Measurements from ENCODE around the gene TMOD1. TPM values are rescaled to one million over a fixed set of nuclear protein-coding genes. Genes with fewer than 3 reads are reported as not detected.

The TMOD1 gene
- total RNA-seq, 1 experiment from 2014 or later = 1.0 TPM

DNA sequence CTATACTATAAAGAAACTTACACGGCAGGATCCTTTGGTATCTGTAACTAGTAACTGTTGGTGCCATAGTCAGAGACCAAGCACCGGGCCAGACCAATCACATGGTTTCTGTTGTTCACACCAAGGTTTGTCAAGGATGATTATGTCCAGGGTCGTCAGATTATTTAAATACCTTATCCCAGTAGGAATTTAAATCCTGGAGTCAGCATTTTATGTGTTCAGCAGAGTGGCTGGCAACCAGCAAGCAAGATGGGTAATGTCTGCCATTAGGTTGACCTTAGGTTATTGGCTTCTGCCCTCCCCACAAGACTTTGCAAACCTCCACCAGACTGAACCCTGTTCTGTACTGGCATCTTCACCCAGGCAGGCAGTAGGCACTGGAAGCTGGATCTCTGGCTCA lies 39.3 kb upstream of the TMOD1 start (continued):
- TF ChIP-seq, protein P1, sequence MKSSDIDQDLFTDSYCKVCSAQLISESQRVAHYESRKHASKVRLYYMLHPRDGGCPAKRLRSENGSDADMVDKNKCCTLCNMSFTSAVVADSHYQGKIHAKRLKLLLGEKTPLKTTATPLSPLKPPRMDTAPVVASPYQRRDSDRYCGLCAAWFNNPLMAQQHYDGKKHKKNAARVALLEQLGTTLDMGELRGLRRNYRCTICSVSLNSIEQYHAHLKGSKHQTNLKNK (CRISPR knock-in tag; IDR thresholded peaks at IDR 0.05) = no peak

DNA sequence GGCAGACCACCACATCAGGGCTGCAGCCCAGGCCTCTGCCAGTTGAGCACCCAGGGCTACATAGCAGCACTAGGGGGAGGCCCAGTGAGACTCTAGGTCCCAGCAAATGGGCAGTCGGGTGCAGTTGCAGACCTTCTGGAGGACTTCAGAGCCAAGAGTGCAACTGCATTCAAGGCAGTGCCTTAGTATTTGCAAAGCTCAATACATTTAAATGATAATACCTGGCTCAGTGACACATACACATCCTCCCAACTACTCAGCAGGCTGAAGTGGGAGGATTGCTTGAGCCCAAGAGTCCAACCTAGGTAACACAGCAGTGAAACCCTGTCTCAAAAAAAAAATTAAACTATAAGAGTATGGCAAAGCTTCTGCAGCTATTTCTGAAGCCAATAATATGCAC lies 38.6 kb upstream of the TMOD1 start:
- no peak for DNase-seq (ENCODE audit: low spot score)
- TF ChIP-seq, protein P2, sequence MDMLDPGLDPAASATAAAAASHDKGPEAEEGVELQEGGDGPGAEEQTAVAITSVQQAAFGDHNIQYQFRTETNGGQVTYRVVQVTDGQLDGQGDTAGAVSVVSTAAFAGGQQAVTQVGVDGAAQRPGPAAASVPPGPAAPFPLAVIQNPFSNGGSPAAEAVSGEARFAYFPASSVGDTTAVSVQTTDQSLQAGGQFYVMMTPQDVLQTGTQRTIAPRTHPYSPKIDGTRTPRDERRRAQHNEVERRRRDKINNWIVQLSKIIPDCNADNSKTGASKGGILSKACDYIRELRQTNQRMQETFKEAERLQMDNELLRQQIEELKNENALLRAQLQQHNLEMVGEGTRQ (CRISPR knock-in tag; IDR thresholded peaks at IDR 0.05) = no peak
- TF ChIP-seq, protein P3, sequence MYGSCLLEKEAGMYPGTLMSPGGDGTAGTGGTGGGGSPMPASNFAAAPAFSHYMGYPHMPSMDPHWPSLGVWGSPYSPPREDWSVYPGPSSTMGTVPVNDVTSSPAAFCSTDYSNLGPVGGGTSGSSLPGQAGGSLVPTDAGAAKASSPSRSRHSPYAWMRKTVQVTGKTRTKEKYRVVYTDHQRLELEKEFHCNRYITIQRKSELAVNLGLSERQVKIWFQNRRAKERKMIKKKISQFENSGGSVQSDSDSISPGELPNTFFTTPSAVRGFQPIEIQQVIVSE (CRISPR knock-in tag; IDR thresholded peaks at IDR 0.05; ENCODE audit: borderline replicate concordance) = no peak
- TF ChIP-seq, protein P4, sequence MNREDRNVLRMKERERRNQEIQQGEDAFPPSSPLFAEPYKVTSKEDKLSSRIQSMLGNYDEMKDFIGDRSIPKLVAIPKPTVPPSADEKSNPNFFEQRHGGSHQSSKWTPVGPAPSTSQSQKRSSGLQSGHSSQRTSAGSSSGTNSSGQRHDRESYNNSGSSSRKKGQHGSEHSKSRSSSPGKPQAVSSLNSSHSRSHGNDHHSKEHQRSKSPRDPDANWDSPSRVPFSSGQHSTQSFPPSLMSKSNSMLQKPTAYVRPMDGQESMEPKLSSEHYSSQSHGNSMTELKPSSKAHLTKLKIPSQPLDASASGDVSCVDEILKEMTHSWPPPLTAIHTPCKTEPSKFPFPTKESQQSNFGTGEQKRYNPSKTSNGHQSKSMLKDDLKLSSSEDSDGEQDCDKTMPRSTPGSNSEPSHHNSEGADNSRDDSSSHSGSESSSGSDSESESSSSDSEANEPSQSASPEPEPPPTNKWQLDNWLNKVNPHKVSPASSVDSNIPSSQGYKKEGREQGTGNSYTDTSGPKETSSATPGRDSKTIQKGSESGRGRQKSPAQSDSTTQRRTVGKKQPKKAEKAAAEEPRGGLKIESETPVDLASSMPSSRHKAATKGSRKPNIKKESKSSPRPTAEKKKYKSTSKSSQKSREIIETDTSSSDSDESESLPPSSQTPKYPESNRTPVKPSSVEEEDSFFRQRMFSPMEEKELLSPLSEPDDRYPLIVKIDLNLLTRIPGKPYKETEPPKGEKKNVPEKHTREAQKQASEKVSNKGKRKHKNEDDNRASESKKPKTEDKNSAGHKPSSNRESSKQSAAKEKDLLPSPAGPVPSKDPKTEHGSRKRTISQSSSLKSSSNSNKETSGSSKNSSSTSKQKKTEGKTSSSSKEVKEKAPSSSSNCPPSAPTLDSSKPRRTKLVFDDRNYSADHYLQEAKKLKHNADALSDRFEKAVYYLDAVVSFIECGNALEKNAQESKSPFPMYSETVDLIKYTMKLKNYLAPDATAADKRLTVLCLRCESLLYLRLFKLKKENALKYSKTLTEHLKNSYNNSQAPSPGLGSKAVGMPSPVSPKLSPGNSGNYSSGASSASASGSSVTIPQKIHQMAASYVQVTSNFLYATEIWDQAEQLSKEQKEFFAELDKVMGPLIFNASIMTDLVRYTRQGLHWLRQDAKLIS (CRISPR knock-in tag; IDR thresholded peaks at IDR 0.05; ENCODE audit: borderline replicate concordance) = no peak
- TF ChIP-seq, protein P5, sequence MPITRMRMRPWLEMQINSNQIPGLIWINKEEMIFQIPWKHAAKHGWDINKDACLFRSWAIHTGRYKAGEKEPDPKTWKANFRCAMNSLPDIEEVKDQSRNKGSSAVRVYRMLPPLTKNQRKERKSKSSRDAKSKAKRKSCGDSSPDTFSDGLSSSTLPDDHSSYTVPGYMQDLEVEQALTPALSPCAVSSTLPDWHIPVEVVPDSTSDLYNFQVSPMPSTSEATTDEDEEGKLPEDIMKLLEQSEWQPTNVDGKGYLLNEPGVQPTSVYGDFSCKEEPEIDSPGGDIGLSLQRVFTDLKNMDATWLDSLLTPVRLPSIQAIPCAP (CRISPR knock-in tag; IDR thresholded peaks at IDR 0.05) = no peak
- no peak for TF ChIP-seq SMAD3 (CRISPR knock-in tag; IDR thresholded peaks at IDR 0.05; ENCODE audit: borderline replicate concordance)
- no peak for TF ChIP-seq NFE2L1 (CRISPR knock-in tag; IDR thresholded peaks at IDR 0.05)
- TF ChIP-seq OVOL2 (CRISPR knock-in tag; IDR thresholded peaks at IDR 0.05; ENCODE audit: borderline replicate concordance) = no peak
- TF ChIP-seq FOXK1 (CRISPR knock-in tag; IDR thresholded peaks at IDR 0.05) = no peak
- TF ChIP-seq ATF1 (CRISPR knock-in tag; IDR thresholded peaks at IDR 0.05) = no peak
- TF ChIP-seq, protein P1 (CRISPR knock-in tag; IDR thresholded peaks at IDR 0.05) = no peak
- TF ChIP-seq, protein P6, sequence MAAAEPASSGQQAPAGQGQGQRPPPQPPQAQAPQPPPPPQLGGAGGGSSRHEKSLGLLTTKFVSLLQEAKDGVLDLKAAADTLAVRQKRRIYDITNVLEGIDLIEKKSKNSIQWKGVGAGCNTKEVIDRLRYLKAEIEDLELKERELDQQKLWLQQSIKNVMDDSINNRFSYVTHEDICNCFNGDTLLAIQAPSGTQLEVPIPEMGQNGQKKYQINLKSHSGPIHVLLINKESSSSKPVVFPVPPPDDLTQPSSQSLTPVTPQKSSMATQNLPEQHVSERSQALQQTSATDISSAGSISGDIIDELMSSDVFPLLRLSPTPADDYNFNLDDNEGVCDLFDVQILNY (CRISPR knock-in tag; IDR thresholded peaks at IDR 0.05) = no peak
- no peak for TF ChIP-seq EMX1 (CRISPR knock-in tag; IDR thresholded peaks at IDR 0.05)
- TF ChIP-seq ZNF416 (CRISPR knock-in tag; IDR thresholded peaks at IDR 0.05) = no peak
- Mint-ChIP-seq H3K27me3 (ENCODE audit: low read depth) (no peaks in the 10 kb centered on the region), H3K4me3 (no peak overlapping the region), H3K4me1 (peaks cover 7% of the 10 kb centered on the region), H3K9me3 (no peaks in the 10 kb centered on the region), H3K36me3 (no peaks in the 10 kb centered on the region), H3K27ac (no peak overlapping the region)
- CTCF ChIA-PET = interaction anchor here (0.6 to 3.2 kb wide), 7 partner anchors 54 to 604 kb away, joined by 3 to 18 read pairs (median 3); no protein-coding TSS in a partner anchor
- ATAC-seq = peak; percentile 81
- POLR2A ChIA-PET = interaction anchor here (0.6 kb wide), 1 partner anchor 423 kb away, joined by 4 read pairs; no protein-coding TSS in a partner anchor

DNA sequence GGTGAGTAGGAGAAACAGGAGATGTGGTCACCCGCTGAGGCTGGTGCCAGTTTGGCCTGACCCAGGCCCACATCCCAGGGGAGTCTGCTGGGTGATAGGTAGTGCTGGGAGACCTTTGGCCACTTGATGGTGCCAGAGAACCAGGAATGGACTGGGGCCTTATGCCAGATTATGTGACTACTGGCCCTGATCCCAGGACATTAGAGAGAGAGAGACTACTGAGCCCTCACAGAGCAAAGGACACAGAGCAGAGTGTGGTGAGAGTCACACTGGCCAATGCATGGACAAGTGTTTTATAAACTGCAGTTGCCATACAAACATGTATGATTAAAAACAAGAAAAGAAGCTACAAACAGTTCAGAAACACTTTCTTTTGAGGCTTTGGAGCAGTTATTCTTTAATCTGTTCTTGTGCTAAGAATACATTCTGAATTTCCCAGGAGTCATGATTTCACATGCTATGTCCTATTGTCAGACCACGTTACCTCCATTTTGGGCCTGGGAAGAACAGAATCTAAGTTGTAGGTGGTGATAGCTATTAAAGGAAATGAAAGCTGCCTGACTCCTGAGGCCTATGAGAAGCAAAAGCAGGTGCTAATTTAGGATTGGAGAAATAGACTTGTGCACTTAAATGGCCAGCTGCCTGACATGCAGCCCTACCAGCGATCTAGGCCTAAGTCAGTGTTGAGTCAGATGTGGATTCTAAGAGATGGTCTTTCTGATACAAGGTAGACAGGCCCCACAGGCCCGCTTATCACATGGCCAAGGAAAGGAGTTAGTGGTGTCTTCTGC lies 32.6 kb upstream of the TMOD1 start:
- no peak overlapping the region for H3K27ac Mint-ChIP-seq
- CTCF ChIA-PET = interaction anchor here (1.0 to 5.6 kb wide), 11 partner anchors 10 to 163 kb away, joined by 3 to 112 read pairs (median 6); partner anchors contain the start of gene TMOD1
- 0 out of 2 replicates have a peak, but pooled peaks have one; percentile 32 for TF ChIP-seq ZNF232 (CRISPR knock-in tag; IDR thresholded peaks at IDR 0.05)
- TF ChIP-seq, protein P7, sequence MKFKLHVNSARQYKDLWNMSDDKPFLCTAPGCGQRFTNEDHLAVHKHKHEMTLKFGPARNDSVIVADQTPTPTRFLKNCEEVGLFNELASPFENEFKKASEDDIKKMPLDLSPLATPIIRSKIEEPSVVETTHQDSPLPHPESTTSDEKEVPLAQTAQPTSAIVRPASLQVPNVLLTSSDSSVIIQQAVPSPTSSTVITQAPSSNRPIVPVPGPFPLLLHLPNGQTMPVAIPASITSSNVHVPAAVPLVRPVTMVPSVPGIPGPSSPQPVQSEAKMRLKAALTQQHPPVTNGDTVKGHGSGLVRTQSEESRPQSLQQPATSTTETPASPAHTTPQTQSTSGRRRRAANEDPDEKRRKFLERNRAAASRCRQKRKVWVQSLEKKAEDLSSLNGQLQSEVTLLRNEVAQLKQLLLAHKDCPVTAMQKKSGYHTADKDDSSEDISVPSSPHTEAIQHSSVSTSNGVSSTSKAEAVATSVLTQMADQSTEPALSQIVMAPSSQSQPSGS (CRISPR knock-in tag; IDR thresholded peaks at IDR 0.05; ENCODE audit: borderline replicate concordance, low read depth) = no peak
- no peak for TF ChIP-seq ETV6 (CRISPR knock-in tag; IDR thresholded peaks at IDR 0.05)
- TF ChIP-seq NFYB (CRISPR knock-in tag; conservative IDR thresholded peaks at IDR 0.05; ENCODE audit: low read depth) = no peak
- no peak for TF ChIP-seq ZNF396 (CRISPR knock-in tag; IDR thresholded peaks at IDR 0.05; ENCODE audit: borderline replicate concordance)
- no peak for TF ChIP-seq CREB1 (CRISPR knock-in tag; IDR thresholded peaks at IDR 0.05)
- TF ChIP-seq, protein P8, sequence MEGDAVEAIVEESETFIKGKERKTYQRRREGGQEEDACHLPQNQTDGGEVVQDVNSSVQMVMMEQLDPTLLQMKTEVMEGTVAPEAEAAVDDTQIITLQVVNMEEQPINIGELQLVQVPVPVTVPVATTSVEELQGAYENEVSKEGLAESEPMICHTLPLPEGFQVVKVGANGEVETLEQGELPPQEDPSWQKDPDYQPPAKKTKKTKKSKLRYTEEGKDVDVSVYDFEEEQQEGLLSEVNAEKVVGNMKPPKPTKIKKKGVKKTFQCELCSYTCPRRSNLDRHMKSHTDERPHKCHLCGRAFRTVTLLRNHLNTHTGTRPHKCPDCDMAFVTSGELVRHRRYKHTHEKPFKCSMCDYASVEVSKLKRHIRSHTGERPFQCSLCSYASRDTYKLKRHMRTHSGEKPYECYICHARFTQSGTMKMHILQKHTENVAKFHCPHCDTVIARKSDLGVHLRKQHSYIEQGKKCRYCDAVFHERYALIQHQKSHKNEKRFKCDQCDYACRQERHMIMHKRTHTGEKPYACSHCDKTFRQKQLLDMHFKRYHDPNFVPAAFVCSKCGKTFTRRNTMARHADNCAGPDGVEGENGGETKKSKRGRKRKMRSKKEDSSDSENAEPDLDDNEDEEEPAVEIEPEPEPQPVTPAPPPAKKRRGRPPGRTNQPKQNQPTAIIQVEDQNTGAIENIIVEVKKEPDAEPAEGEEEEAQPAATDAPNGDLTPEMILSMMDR (IDR thresholded peaks at IDR 0.05) = peak; percentile 38; the same call in 1 of the 2 replicates

More for the DNA sequence above, 32.6 kb upstream of the TMOD1 start:
- DNase-seq (ENCODE audit: low spot score) = peak; percentile 77
- Mint-ChIP-seq H3K4me1 (no peaks in the 10 kb centered on the region), H3K4me3 (no peak overlapping the region), H3K27me3 (ENCODE audit: low read depth) (no peaks in the 10 kb centered on the region), H3K9me3 (no peaks in the 10 kb centered on the region), H3K36me3 (no peaks in the 10 kb centered on the region)
- peak; percentile 100 for ATAC-seq
- POLR2A ChIA-PET = no interaction called here

All from WTC11 (cell line).